ENCODE measurements around the gene INMT.

DNA sequence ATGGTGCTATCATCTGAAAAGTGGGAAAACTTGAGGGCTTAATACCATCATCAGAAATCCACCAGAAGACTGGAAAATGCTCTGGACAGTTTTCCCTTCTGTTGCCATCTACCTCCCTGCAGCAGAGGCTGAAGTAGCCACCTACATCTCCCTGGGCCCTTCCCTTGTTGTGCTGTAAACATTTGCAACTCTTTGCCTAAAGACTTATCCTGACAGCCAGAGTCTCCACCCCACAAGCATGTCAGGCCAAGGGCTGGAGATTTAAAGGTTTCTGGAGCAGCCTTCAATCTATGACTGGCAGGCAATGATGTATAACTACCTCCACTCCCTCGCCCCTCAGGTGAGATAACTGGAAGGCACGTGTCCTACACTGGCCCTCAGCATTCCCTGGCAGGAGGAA is 29.7 kb upstream of the INMT start:
- TF ChIP-seq, protein P1, sequence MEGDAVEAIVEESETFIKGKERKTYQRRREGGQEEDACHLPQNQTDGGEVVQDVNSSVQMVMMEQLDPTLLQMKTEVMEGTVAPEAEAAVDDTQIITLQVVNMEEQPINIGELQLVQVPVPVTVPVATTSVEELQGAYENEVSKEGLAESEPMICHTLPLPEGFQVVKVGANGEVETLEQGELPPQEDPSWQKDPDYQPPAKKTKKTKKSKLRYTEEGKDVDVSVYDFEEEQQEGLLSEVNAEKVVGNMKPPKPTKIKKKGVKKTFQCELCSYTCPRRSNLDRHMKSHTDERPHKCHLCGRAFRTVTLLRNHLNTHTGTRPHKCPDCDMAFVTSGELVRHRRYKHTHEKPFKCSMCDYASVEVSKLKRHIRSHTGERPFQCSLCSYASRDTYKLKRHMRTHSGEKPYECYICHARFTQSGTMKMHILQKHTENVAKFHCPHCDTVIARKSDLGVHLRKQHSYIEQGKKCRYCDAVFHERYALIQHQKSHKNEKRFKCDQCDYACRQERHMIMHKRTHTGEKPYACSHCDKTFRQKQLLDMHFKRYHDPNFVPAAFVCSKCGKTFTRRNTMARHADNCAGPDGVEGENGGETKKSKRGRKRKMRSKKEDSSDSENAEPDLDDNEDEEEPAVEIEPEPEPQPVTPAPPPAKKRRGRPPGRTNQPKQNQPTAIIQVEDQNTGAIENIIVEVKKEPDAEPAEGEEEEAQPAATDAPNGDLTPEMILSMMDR (IDR thresholded peaks at IDR 0.05), result no peak
- no peak for TF ChIP-seq ZFX (IDR thresholded peaks at IDR 0.05; ENCODE audit: borderline replicate concordance)
